Posterior vena cava (tissue), 2 donors: ENCODE measurements around the gene NPIPB2. TPM values are rescaled to one million over a fixed set of nuclear protein-coding genes. Genes with fewer than 3 reads are reported as not detected.
"Not testable (repeated sequence)": the region's sequence is repeated elsewhere in the genome, so short reads cannot be mapped to it uniquely, and the experiment has no call there.

Experiments used
- DNase-seq: peaks from one replicate; pipeline ENCODE4 v3.0.0-alpha.2; 2020; ENCODE audit warnings: low spot score
- intact Hi-C, 2 donors: fragments of 100-400 bp; cut with DNase I; formaldehyde crosslinking; loops; one replicate each; pipeline versions ENCODE4 v1.14.1 to v1.14.2; 2022 to 2023
- total RNA-seq, 2 donors: library from RNA; stranded (reverse); fragmentation: NEBNext Ultra II Directional; extraction: Animal tissue kit (Norgen Biotek cat#: 25700); gene quantifications; one replicate each; pipeline ENCODE4 v1.2.1, GENCODE V29; 2021
- donor health status: DM: yes; HTN: yes; CAD: no.
- donor health status: DM: yes; HTN: yes; CAD: no.

Gene NPIPB2
- total RNA-seq, 2 donors from 2014 or later, result 5.1 to 10.3 TPM

- intact Hi-C loops, result no loop called here
- peak; percentile 29 for DNase-seq
Observed at GRCh38 chr16:11964761-11965551, 23.1 kb upstream of the NPIPB2 start, which contains the start of gene TNFRSF17. TNFRSF17 (plus strand) TSS chr16:11965210; CDS start chr16:11965325, 115 bp downstream.

GRCh38 chr16:11963706-11964105 is 21.9 kb upstream of the NPIPB2 start:
- peak; percentile 40 for DNase-seq
- intact Hi-C loops, result no loop called here

GRCh38 chr16:11962978-11963377 is 21.1 kb upstream of the NPIPB2 start:
- intact Hi-C loops, result not testable (repeated sequence)

GRCh38 chr16:11962457-11962856 is 20.6 kb upstream of the NPIPB2 start:
- intact Hi-C loops, result not testable (repeated sequence)
- DNase-seq, result peak; percentile 37

More at GRCh38 chr16:11962978-11963377, 21.1 kb upstream of the NPIPB2 start:
- peak; percentile 17 for DNase-seq

GRCh38 chr16:11957591-11958395 is 15.9 kb upstream of the NPIPB2 start:
- DNase-seq, result peak; percentile 68
- intact Hi-C loops, result no loop called here

GRCh38 chr16:11956558-11956957 is 14.7 kb upstream of the NPIPB2 start:
- intact Hi-C loops, result no loop called here
- no peak for DNase-seq

GRCh38 chr16:11955713-11956123 is 13.9 kb upstream of the NPIPB2 start:
- intact Hi-C loops, result no loop called here
- DNase-seq, result peak; percentile 64

- peak; percentile 16 for DNase-seq
- intact Hi-C loops, result not testable (repeated sequence)
Observed at GRCh38 chr16:11953576-11953975, 11.7 kb upstream of the NPIPB2 start.

- intact Hi-C loops, result no loop called here
- DNase-seq, result no peak
Observed at GRCh38 chr16:11950388-11950787, 8.5 kb upstream of the NPIPB2 start.

GRCh38 chr16:11949527-11949926 is 7.7 kb upstream of the NPIPB2 start:
- intact Hi-C loops, result no loop called here
- no peak for DNase-seq

GRCh38 chr16:11948819-11949218 is 7.0 kb upstream of the NPIPB2 start:
- intact Hi-C loops, result no loop called here
- peak; percentile 9 for DNase-seq

- DNase-seq, result no peak
- intact Hi-C loops, result no loop called here
Observed at GRCh38 chr16:11946433-11946832, 4.6 kb upstream of the NPIPB2 start.

- DNase-seq, intact Hi-C loops: not testable (repeated sequence)
Observed at GRCh38 chr16:11927350-11927749, 14.5 kb downstream of the NPIPB2 start.

GRCh38 chr16:11924046-11924445 is 17.8 kb downstream of the NPIPB2 start:
- DNase-seq, intact Hi-C loops: not testable (repeated sequence)

GRCh38 chr16:11916524-11917285 is 25.1 kb downstream of the NPIPB2 start:
- intact Hi-C loops, result no loop called here
- no peak for DNase-seq

GRCh38 chr16:11915644-11916523 is 26.0 kb downstream of the NPIPB2 start, which contains the start of gene GSPT1:
GSPT1 (minus strand) TSS chr16:11915956; CDS start chr16:11915720, 236 bp downstream.
- intact Hi-C loops, result no loop called here
- DNase-seq, result peak; percentile 100

GRCh38 chr16:11915114-11915643 is 26.7 kb downstream of the NPIPB2 start:
- intact Hi-C loops, result no loop called here
- peak; percentile 85 for DNase-seq
